ENCODE measurements around the gene EPS8L1.

The EPS8L1 gene

GRCh38 chr19:55097864-55098715 is 22.4 kb downstream of the EPS8L1 start:
- TF ChIP-seq CTCF (conservative IDR thresholded peaks at IDR 0.05; ENCODE audit: low read depth, low read length), result no peak
- no peak overlapping the region for H3K4me3 ChIP-seq (ENCODE audit: low read length)

GRCh38 chr19:55098716-55099556 is 23.3 kb downstream of the EPS8L1 start:
- no peak overlapping the region for H3K4me3 ChIP-seq (ENCODE audit: low read length)
- DNase-seq (ENCODE audit: low read depth), result no peak
- TF ChIP-seq CTCF (conservative IDR thresholded peaks at IDR 0.05; ENCODE audit: low read depth, low read length), result peak; percentile 16

More at GRCh38 chr19:55097864-55098715, 22.4 kb downstream of the EPS8L1 start:
- no peak for DNase-seq (ENCODE audit: low read depth)

GRCh38 chr19:55099557-55100506 is 24.2 kb downstream of the EPS8L1 start:
- H3K4me3 ChIP-seq (ENCODE audit: low read length), result no peak overlapping the region
- peak; percentile 30 for TF ChIP-seq CTCF (conservative IDR thresholded peaks at IDR 0.05; ENCODE audit: low read depth, low read length)
- DNase-seq (ENCODE audit: low read depth), result no peak

GRCh38 chr19:55101261-55101660 is 25.6 kb downstream of the EPS8L1 start:
- no peak for DNase-seq (ENCODE audit: low read depth)
- no peak overlapping the region for H3K4me3 ChIP-seq (ENCODE audit: low read length)
- TF ChIP-seq CTCF (conservative IDR thresholded peaks at IDR 0.05; ENCODE audit: low read depth, low read length), result no peak

GRCh38 chr19:55103190-55103589 is 27.5 kb downstream of the EPS8L1 start:
- H3K4me3 ChIP-seq (ENCODE audit: low read length), result no peak overlapping the region
- no peak for DNase-seq (ENCODE audit: low read depth)
- TF ChIP-seq CTCF (conservative IDR thresholded peaks at IDR 0.05; ENCODE audit: low read depth, low read length), result no peak

- TF ChIP-seq CTCF (conservative IDR thresholded peaks at IDR 0.05; ENCODE audit: low read depth, low read length), result no peak
- DNase-seq (ENCODE audit: low read depth), result no peak
- H3K4me3 ChIP-seq (ENCODE audit: low read length), result no peak overlapping the region
Observed at GRCh38 chr19:55105237-55105636, 29.6 kb downstream of the EPS8L1 start.

All from retinal pigment epithelial cell (primary cell).